ENCODE measurements around the gene SH3PXD2A.

- TF ChIP-seq CTCF (IDR thresholded peaks at IDR 0.05) (no peak), EZH2 (IDR thresholded peaks at IDR 0.05; ENCODE audit: borderline replicate concordance, insufficient read depth, low read depth, low read length, poor library complexity, severe bottlenecking) (no peak)
Measured at GRCh38 chr10:103548006-103548405, 307.4 kb downstream of the SH3PXD2A start.
